ENCODE measurements around the gene TIAM1. TPM values are rescaled to one million over a fixed set of nuclear protein-coding genes. Genes with fewer than 3 reads are reported as not detected.
A peak's percentile ranks its signal among the peaks of the same experiment; 100 is the strongest.

TIAM1 gene
- total RNA-seq, 1 donor from 2014 or later: 17.8 TPM

GRCh38 chr21:31293986-31294385 is 50.1 kb downstream of the TIAM1 start:
- Mint-ChIP-seq H3K27me3 (ENCODE audit: low read depth, unreplicated experiment) (no peaks in the 10 kb centered on the region), H3K4me3 (ENCODE audit: unreplicated experiment) (peak overlapping the region; percentile 71), H3K9me3 (ENCODE audit: unreplicated experiment) (peaks cover 2% of the 10 kb centered on the region), H3K4me1 (ENCODE audit: low read depth, unreplicated experiment) (peaks cover 28% of the 10 kb centered on the region), H3K27ac (ENCODE audit: unreplicated experiment) (peak overlapping the region; percentile 94), H3K36me3 (ENCODE audit: low read depth, unreplicated experiment) (no peaks in the 10 kb centered on the region)
- Histone ChIP-seq H3K9me3 (ENCODE audit: insufficient read depth, low read depth, low read length) (no peaks in the 10 kb centered on the region), H3K4me1 (ENCODE audit: insufficient read depth, low read length) (peaks cover 24% of the 10 kb centered on the region), H3K36me3 (ENCODE audit: insufficient read depth, low read length) (no peaks in the 10 kb centered on the region), H4K20me1 (ENCODE audit: insufficient read depth, low read length) (no peaks in the 10 kb centered on the region), H3K27ac (ENCODE audit: low read depth, low read length) (peak overlapping the region; percentile 72), H3K27me3 (ENCODE audit: insufficient read depth, low read length) (no peaks in the 10 kb centered on the region), H3K4me3 (ENCODE audit: insufficient read depth, low read depth, low read length) (no peak overlapping the region), H3K79me2 (ENCODE audit: insufficient read depth, low read length) (peaks cover 10% of the 10 kb centered on the region), H2AFZ (ENCODE audit: low read depth, low read length) (peak overlapping the region; percentile 27), H3K9ac (ENCODE audit: low read length) (peak overlapping the region; percentile 32), H3K4me2 (ENCODE audit: low read length) (peak overlapping the region; percentile 76)
- FAIRE-seq (peak; percentile 95), DNase-seq (ENCODE audit: low read depth) (peak; percentile 96)
- TF ChIP-seq, protein P1, sequence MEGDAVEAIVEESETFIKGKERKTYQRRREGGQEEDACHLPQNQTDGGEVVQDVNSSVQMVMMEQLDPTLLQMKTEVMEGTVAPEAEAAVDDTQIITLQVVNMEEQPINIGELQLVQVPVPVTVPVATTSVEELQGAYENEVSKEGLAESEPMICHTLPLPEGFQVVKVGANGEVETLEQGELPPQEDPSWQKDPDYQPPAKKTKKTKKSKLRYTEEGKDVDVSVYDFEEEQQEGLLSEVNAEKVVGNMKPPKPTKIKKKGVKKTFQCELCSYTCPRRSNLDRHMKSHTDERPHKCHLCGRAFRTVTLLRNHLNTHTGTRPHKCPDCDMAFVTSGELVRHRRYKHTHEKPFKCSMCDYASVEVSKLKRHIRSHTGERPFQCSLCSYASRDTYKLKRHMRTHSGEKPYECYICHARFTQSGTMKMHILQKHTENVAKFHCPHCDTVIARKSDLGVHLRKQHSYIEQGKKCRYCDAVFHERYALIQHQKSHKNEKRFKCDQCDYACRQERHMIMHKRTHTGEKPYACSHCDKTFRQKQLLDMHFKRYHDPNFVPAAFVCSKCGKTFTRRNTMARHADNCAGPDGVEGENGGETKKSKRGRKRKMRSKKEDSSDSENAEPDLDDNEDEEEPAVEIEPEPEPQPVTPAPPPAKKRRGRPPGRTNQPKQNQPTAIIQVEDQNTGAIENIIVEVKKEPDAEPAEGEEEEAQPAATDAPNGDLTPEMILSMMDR (IDR thresholded peaks at IDR 0.05; ENCODE audit: insufficient read depth, low read depth, low read length): no peak
- no peak for TF ChIP-seq EZH2 (IDR thresholded peaks at IDR 0.05; ENCODE audit: insufficient read depth, low read length)

DNA sequence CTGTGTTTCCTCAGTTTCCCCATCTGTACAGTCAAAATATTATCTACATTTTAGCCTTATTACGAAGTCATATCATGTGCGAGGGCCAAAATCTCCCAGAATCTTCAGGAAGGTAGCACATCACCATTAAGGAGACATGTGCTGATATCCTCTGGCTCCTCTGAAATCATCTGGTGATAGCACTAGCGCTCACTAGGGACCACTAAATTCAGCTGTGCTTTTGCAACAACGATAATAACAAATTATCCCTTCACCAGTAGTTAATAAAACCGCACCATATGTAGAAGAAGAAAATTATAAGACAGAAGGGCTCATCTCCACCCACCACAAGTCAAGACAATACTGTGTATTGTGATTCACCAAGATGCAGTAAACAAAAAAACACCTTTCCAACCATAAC is 53.3 kb downstream of the TIAM1 start:
- H3K4me1 Mint-ChIP-seq (ENCODE audit: low read depth, unreplicated experiment): peaks cover 18% of the 10 kb centered on the region
- H3K79me2 ChIP-seq (ENCODE audit: insufficient read depth, low read length): peaks cover 10% of the 10 kb centered on the region
- no peaks in the 10 kb centered on the region for H3K36me3 Mint-ChIP-seq (ENCODE audit: low read depth, unreplicated experiment)
- no peaks in the 10 kb centered on the region for H3K27me3 Mint-ChIP-seq (ENCODE audit: low read depth, unreplicated experiment)
- H3K4me3 ChIP-seq (ENCODE audit: insufficient read depth, low read depth, low read length): no peak overlapping the region
- no peak overlapping the region for H3K4me3 Mint-ChIP-seq (ENCODE audit: unreplicated experiment)
- no peaks in the 10 kb centered on the region for H3K9me3 ChIP-seq (ENCODE audit: insufficient read depth, low read depth, low read length)
- H3K27me3 ChIP-seq (ENCODE audit: insufficient read depth, low read length): no peaks in the 10 kb centered on the region
- H3K4me1 ChIP-seq (ENCODE audit: insufficient read depth, low read length): peaks cover 24% of the 10 kb centered on the region
- DNase-seq (ENCODE audit: low read depth) (no peak), FAIRE-seq (peak; percentile 37)
- no peak overlapping the region for H3K4me2 ChIP-seq (ENCODE audit: low read length)
- no peak overlapping the region for H3K27ac ChIP-seq (ENCODE audit: low read depth, low read length)
- no peak overlapping the region for H3K9ac ChIP-seq (ENCODE audit: low read length)
- no peak overlapping the region for H3K27ac Mint-ChIP-seq (ENCODE audit: unreplicated experiment)
- no peak overlapping the region for H2AFZ ChIP-seq (ENCODE audit: low read depth, low read length)
- TF ChIP-seq, protein P1 (IDR thresholded peaks at IDR 0.05; ENCODE audit: insufficient read depth, low read depth, low read length): no peak
- TF ChIP-seq EZH2 (IDR thresholded peaks at IDR 0.05; ENCODE audit: insufficient read depth, low read length): no peak
- peaks cover 7% of the 10 kb centered on the region for H3K9me3 Mint-ChIP-seq (ENCODE audit: unreplicated experiment)
- no peaks in the 10 kb centered on the region for H4K20me1 ChIP-seq (ENCODE audit: insufficient read depth, low read length)
- H3K36me3 ChIP-seq (ENCODE audit: insufficient read depth, low read length): no peaks in the 10 kb centered on the region

GRCh38 chr21:31289702-31290101 is 54.4 kb downstream of the TIAM1 start:
- Mint-ChIP-seq H3K27me3 (ENCODE audit: low read depth, unreplicated experiment) (no peaks in the 10 kb centered on the region), H3K9me3 (ENCODE audit: unreplicated experiment) (peaks cover 7% of the 10 kb centered on the region), H3K4me1 (ENCODE audit: low read depth, unreplicated experiment) (peaks cover 20% of the 10 kb centered on the region), H3K4me3 (ENCODE audit: unreplicated experiment) (no peak overlapping the region), H3K36me3 (ENCODE audit: low read depth, unreplicated experiment) (no peaks in the 10 kb centered on the region), H3K27ac (ENCODE audit: unreplicated experiment) (no peak overlapping the region)
- H2AFZ ChIP-seq (ENCODE audit: low read depth, low read length): no peak overlapping the region
- TF ChIP-seq, protein P1 (IDR thresholded peaks at IDR 0.05; ENCODE audit: insufficient read depth, low read depth, low read length): no peak
- no peak for TF ChIP-seq EZH2 (IDR thresholded peaks at IDR 0.05; ENCODE audit: insufficient read depth, low read length)
- H3K27ac ChIP-seq (ENCODE audit: low read depth, low read length): no peak overlapping the region
- no peak overlapping the region for H3K9ac ChIP-seq (ENCODE audit: low read length)
- H3K9me3 ChIP-seq (ENCODE audit: insufficient read depth, low read depth, low read length): no peaks in the 10 kb centered on the region
- no peaks in the 10 kb centered on the region for H3K27me3 ChIP-seq (ENCODE audit: insufficient read depth, low read length)
- peaks cover 27% of the 10 kb centered on the region for H3K4me1 ChIP-seq (ENCODE audit: insufficient read depth, low read length)
- H3K4me2 ChIP-seq (ENCODE audit: low read length): no peak overlapping the region
- H3K4me3 ChIP-seq (ENCODE audit: insufficient read depth, low read depth, low read length): no peak overlapping the region
- H4K20me1 ChIP-seq (ENCODE audit: insufficient read depth, low read length): no peaks in the 10 kb centered on the region
- no peaks in the 10 kb centered on the region for H3K36me3 ChIP-seq (ENCODE audit: insufficient read depth, low read length)
- peaks cover 10% of the 10 kb centered on the region for H3K79me2 ChIP-seq (ENCODE audit: insufficient read depth, low read length)
- FAIRE-seq: no peak
- no peak for DNase-seq (ENCODE audit: low read depth)
